Activated CD8-positive, alpha-beta memory T cell treated with anti-CD3 and anti-CD28 coated beads, Interleukin-2, amount 50 U/mL, for 1 hour (primary cell): Measurements from ENCODE around the gene CLDN22.

Experiments used
- DNase-seq: peaks from one replicate; pipeline ENCODE4 v3.0.0-alpha.2; 2020; ENCODE audit errors: extremely low read depth

CLDN22 gene

GRCh38 chr4:183276106-183276505, 44.0 kb downstream of the CLDN22 start:
- no peak for DNase-seq

- no peak for DNase-seq
These were observed 47.7 kb downstream of the CLDN22 start for GRCh38 chr4:183272384-183272783.

- DNase-seq, result no peak
These were observed 51.5 kb downstream of the CLDN22 start for GRCh38 chr4:183268556-183268955.
